NCI-H2081 (cell line): Measurements from ENCODE around the gene TCAIM.

Experiments
- DNase-seq, 2 experiments: peaks; one replicate each; lab custom pipeline; 2025; lab: John Stamatoyannopoulos, UW

The TCAIM gene

GRCh38 chr3:44445786-44446185, 107.2 kb downstream of the TCAIM start:
- DNase-seq, result no peak

- no peak for DNase-seq
Measured at GRCh38 chr3:44446929-44447328, 108.4 kb downstream of the TCAIM start.

GRCh38 chr3:44451441-44451840, 112.9 kb downstream of the TCAIM start:
- no peak for DNase-seq

GRCh38 chr3:44454258-44454657, 115.7 kb downstream of the TCAIM start:
- DNase-seq, result no peak

- no peak for DNase-seq
Measured at GRCh38 chr3:44455318-44455717, 116.8 kb downstream of the TCAIM start.
